ENCODE measurements around the gene TBXA2R.
A peak's percentile ranks its signal among the peaks of the same experiment; 100 is the strongest.
"Not testable (repeated sequence)": the region's sequence is repeated elsewhere in the genome, so short reads cannot be mapped to it uniquely, and the experiment has no call there.

The TBXA2R gene

GRCh38 chr19:3605361-3605760 is 1.3 kb downstream of the TBXA2R start:
- DNase-seq (ENCODE audit: low read depth in 2 of 2) = no peak

- peak in 1 of 2 donors; percentile 36 for DNase-seq (ENCODE audit: low read depth in 2 of 2)
These were observed 1.7 kb downstream of the TBXA2R start for GRCh38 chr19:3604987-3605343.

DNA sequence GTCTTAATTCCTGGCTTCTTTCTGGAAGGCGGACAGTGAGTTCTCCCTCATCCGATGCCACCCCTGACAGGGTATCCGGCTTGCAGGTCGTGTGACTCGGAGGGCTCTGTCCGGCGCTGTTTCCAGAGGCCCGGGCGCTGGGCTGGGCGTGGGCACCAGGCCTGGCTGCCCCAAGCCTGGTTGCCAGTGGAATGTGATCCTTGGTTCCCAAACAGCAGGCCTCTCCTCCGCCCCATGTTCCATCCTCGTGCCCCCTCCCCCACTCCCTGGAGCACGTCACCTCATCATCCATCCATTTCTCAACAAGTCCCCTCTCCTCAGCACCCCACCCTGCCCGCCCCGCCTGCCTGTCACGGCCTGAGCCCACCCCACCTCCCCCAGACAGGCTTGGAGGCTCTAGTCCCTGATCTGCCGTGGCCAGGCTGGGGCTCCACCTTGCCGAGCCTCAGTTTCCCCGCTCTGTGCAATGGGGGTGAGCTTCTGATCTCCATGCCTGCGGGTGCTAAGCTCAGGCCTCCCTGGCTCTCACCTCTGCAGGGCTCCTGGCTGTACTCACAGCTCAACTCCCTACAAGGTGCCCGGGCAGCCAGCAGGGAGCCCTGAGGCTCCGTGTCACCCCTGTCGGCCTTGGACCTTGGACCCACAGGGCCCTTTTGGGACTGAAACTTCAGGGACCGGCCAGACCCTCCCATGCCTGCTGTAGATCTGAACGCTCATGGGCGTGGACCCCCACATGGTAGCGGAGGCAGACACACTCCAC is 2.3 kb downstream of the TBXA2R start:
- no peak for DNase-seq (ENCODE audit: low read depth in 2 of 2)

DNA sequence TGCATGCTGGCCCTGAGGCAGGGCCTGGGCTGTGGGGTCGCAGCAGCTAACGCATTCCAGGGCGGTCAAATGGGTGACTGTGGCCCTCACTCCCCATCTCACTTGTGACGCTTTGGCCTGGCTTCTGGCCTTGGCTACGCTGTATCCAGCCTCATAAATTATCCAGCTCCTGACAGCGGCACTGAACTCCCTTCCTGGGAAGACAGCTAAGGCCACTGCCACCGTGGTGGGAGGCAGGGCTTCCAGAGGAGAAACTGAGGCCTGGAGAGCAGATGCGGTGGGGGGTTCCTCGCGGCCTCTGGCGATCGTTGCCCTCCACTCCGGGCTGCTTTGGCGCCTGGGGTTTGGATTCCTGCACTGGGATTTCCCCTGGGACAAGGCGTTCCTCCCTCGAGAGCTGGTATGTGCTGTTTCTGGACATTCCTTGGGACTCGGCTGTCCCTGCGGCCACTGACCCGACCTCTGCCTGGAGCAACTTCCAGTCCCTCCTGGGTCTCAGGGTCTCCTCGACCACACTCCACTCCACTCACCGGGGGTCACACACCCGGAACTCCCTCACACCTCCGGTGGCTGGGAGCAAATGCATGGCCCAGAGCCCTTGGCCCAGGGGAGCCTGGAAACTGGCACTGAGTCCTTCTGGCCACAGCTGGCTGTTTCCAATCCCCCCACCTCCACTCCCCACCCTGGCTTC is 3.4 kb downstream of the TBXA2R start:
- no peak for DNase-seq (ENCODE audit: low read depth in 2 of 2)

- no peak for DNase-seq (ENCODE audit: low read depth in 2 of 2)
These were observed 5.7 kb downstream of the TBXA2R start for GRCh38 chr19:3601021-3601420.

DNA sequence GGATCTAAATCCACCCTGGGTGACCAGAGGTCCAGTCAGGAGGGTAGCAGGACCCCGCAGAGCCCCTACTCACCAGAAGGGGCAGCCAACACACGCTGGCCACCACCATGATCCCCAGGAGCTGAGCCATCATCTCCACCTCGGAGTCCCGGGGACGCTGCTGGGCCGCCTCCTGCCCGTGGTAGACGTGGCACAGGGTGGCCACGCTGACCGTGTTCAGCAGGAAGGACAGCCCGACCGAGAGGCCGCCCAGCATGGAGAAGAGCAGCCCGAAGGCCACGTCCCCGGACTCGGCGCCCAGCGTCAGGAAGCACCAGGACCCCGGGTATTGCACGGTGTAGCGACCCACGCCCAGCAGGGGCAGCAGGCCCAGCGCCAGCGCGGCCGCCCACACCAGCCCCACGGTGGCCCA is 6.9 kb downstream of the TBXA2R start:
- no peak for DNase-seq (ENCODE audit: low read depth in 2 of 2)

- no peak for DNase-seq (ENCODE audit: low read depth in 2 of 2)
These were observed 11.1 kb downstream of the TBXA2R start for GRCh38 chr19:3595521-3596061.

DNA sequence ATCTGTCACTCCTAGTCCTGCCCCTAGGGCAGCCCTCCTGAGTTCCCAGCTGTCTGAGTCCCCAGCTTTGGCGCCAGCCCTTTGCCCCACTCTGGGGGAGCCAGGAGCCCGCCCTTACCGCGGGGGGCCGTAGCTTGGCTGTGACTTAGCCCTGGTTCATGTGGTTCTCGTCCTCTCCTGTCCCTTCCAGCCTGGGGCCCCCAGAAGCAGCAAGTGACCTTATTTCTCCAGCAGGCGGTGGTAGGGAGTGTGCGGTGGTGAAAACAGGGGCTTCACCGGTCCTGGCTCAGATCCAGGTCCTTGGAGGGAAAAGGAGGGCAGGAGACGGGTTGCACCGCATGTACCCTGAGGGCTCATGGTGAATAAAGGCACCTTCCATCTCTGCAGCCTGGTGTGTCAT is 13.5 kb downstream of the TBXA2R start:
- no peak for DNase-seq (ENCODE audit: low read depth in 2 of 2)

GRCh38 chr19:3591876-3592613 is 14.6 kb downstream of the TBXA2R start:
- DNase-seq (ENCODE audit: low read depth in 2 of 2) = no peak

DNA sequence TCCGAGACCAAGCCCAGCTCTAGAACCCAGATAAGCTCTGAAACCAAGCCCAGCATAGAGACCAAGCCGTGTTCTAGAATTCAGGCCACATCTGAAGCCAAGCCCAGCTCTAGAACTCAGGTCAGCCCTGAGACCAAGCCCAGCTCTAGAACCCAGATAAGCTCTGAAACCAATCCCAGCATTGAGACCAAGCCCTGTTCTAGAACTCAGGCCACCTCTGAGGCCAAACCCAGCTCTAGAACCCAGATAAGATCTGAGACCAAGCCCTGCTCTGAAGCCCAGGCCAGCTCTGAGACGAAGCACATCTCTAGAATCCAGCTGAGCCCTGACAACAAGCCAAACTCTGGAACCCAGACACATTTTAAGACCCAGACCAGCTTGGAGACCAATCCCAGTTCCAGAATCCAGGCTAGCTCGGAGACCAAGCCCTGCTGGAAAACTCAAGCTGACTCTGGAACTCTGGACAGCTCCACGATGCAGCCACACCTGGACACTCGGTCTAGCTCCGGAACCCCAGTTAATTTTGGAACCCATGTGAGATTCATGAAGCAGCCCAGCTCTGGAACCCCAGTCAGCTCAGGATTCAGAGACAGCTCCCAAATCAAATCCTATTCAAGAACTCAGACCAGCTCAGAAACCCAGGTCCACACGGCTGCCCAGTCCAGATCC is 15.6 kb downstream of the TBXA2R start:
- no peak for DNase-seq (ENCODE audit: low read depth in 2 of 2)

DNA sequence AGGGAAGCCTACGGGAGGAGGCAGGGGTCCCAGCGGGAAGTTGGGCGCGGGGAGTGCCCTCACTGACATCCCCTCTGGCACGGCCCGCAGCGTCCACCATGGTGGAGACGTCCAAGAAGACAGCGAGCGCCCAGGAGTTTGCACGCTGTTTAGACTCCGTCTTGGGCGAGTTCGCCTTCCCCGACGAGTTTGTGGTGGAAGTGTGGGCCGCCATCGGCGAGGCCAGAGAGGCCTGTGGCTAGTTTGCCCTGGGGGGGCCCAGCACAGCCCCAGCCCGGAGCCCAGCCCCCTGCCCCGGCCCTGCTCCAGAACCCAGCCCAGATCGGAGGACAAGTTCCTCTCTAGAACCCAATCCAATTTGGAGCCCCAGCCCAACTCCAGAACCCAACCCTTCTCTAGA is 16.7 kb downstream of the TBXA2R start:
- no peak for DNase-seq (ENCODE audit: low read depth in 2 of 2)

DNA sequence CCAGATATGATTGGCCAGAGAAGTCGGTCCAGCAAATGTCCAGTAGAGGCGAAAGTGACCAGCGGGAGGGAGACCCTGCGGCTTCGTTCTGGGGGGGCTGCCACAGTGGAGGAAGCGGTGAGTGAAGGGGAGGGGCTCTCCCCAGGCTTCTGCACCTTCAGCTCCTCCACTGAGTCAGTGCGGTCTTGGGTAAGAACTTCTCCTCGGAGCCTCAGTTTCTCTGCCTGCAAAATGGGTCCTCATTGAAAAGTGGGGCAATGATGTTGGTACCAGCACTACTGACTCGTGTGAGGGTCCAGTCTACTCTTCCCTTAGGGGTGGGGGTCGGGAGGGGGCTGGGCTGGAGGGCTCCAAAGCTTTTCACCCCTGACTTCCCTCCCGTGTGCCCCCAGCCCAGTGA is 17.2 kb downstream of the TBXA2R start:
- DNase-seq (ENCODE audit: low read depth in 2 of 2) = no peak

DNA sequence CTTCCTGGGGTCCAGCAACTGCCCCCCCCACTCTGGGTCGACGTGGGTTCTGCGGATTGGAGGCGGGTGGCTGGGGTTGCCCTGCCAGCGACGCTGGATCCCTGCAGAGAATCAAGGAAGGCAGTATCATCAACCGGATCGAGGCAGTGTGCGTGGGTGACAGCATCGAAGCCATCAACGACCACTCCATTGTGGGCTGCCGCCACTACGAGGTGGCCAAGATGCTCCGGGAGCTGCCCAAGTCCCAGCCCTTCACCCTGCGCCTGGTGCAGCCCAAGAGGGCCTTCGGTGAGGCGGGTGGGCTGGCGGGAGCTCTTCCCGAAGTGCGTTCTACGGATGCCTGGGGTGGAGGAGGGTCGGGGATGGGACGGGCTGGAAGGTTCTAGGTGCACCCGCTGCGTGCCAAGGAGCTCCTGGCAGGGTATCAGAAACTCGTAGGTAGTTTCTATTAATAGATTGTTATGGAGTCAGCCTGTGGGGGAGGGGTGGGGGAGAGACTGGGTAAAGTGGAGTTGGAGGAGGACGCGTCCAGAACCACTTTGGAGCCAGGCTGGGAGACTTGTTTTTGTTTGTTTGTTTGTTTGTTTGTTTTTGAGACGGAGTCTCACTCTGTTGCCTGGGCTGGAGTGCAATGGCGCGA is 19.8 kb downstream of the TBXA2R start:
- DNase-seq (ENCODE audit: low read depth in 2 of 2) = no peak

- no peak for DNase-seq (ENCODE audit: low read depth in 2 of 2)
These were observed 20.5 kb downstream of the TBXA2R start for GRCh38 chr19:3586127-3586626.

DNA sequence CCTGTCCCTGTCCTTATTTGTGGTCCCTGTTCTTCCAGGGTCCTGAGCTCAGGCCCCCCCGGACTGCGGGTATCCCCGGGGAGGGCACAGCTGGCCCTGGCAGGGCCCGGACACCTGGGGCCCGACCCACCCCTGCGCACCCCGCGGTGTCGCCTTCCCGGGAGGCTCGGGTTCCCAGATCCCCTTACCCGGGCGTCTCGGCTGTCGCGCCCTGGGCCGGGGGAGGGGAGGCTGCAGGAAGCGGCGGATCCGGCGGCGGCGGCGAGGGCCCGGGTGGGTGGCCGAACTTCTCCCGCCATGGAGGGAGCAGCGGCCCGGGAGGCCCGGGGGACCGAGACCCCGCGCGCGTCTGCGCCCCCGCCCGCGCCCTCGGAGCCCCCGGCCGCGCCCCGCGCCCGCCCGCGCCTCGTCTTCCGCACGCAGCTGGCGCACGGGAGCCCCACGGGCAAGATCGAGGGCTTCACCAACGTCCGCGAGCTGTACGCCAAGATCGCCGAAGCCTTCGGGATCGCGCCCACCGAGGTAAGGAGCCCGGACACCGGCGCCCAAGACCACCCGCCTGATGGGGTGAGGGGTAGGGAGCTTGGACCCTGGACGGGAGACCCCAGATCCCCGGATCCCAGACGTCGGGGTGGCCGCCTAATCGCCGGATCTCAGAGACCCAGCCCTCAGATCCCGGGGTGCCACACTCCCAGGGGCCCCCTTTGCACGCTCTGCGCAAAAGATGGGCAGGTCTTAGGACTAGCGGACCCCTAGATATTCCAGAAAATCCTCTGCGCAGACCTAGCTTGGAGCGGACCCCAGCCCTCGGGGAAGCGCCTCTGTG is 21.2 kb downstream of the TBXA2R start, which contains the start of gene GIPC3:
Gene GIPC3 (plus strand): TSS at position 178 of the 826 bp plus-strand sequence. CDS start 120 bp downstream, at position 298.
- DNase-seq (ENCODE audit: low read depth in 2 of 2) = no peak

- DNase-seq (ENCODE audit: low read depth in 2 of 2) = not testable (repeated sequence)
These were observed 22.5 kb downstream of the TBXA2R start for GRCh38 chr19:3584036-3584802.

- DNase-seq (ENCODE audit: low read depth in 2 of 2) = not testable (repeated sequence)
These were observed 24.9 kb downstream of the TBXA2R start for GRCh38 chr19:3581792-3582191.

GRCh38 chr19:3580156-3580934 is 26.3 kb downstream of the TBXA2R start:
- DNase-seq (ENCODE audit: low read depth in 2 of 2) = no peak

DNA sequence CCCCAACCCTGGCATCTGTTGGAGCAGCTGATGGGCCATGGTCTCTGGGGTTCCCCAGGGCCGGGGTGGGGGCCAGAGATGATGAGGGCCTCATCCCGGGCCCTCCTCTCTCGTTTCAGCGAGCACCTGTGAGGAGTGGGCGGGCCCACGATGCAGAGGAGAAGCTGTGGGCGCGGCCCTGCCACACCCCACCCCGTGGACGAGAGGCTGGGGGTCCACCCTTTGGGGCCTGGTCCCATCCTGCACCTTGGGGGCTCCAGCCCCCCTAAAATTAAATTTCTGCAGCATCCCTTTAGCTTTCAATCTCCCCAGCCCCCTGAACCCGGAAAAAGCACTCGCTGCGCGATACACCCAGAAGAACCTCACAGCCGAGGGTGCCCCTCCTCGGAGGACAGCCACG is 28.3 kb downstream of the TBXA2R start:
- no peak for DNase-seq (ENCODE audit: low read depth in 2 of 2)

Measured in stimulated activated CD8-positive, alpha-beta memory T cell treated with anti-CD3 and anti-CD28 coated beads, Interleukin-7, amount 100 ng/mL, for 4 hours (primary cell).